H1 (cell line): ENCODE data around the gene CETN1. TPM values are rescaled to one million over a fixed set of nuclear protein-coding genes. Genes with fewer than 3 reads are reported as not detected.
A peak's percentile ranks its signal among the peaks of the same experiment; 100 is the strongest.

Experiments used
- CTCF ChIA-PET: fragments of 300-600 bp; sonication (Branson Sonifier 250); formaldehyde crosslinking; loops from one replicate; lab custom pipeline; 2021; ENCODE audit not compliant: partially characterized antibody; lab: Charles Lee
- POLR2A ChIA-PET: fragments of 300-600 bp; sonication (Branson Sonifier 250); formaldehyde crosslinking; loops from one replicate; lab custom pipeline; 2021; ENCODE audit warnings: inconsistent platforms; ENCODE audit not compliant: partially characterized antibody; lab: Charles Lee
- DNase-seq, 2 experiments: peaks; one replicate each; pipeline versions ENCODE4 v3.0.0 to v3.0.0-alpha.2; 2010 to 2022; ENCODE audit warnings: low spot score in 2 of 2, low read depth in 1 of 2, mixed read lengths in 1 of 2
- FAIRE-seq: peaks from 2 replicates; lab custom pipeline; 2011; peaks lifted over from hg19 to GRCh38; lab: Jason Lieb, UNC
- H2AFZ ChIP-seq: 2 replicates; pipeline ENCODE4 v1.8.1; 2012; ENCODE audit warnings: low read length, inconsistent platforms
- H2AK5ac ChIP-seq: 2 replicates; pipeline ENCODE4 v1.6.1; 2013; ENCODE audit warnings: low read depth, low read length
- H2BK120ac ChIP-seq: replicated peaks from 2 replicates; pipeline ENCODE3; 2013; ENCODE audit warnings: low read depth, low read length, inconsistent platforms
- H2BK12ac ChIP-seq: 2 replicates; pipeline ENCODE4 v1.6.1; 2013; ENCODE audit warnings: low read depth, low read length
- H2BK15ac ChIP-seq: 2 replicates; pipeline ENCODE4 v1.6.1; 2013; ENCODE audit warnings: low read length
- H2BK20ac ChIP-seq: 2 replicates; pipeline ENCODE4 v1.6.1; 2013; ENCODE audit warnings: low read length
- H2BK5ac ChIP-seq: 2 replicates; pipeline ENCODE4 v1.6.1; 2013; ENCODE audit warnings: low read depth, low read length
- H3K14ac ChIP-seq: 2 replicates; pipeline ENCODE4 v1.6.1; 2013; ENCODE audit warnings: inconsistent platforms; ENCODE audit not compliant: insufficient read length
- H3K18ac ChIP-seq: 2 replicates; pipeline ENCODE4 v1.6.1; 2013; ENCODE audit warnings: low read length; ENCODE audit errors: extremely low read depth
- H3K23ac ChIP-seq: 2 replicates; pipeline ENCODE4 v1.6.1; 2013; ENCODE audit warnings: inconsistent platforms; ENCODE audit not compliant: insufficient read length
- H3K23me2 ChIP-seq: 2 replicates; pipeline ENCODE4 v1.6.1; 2013; ENCODE audit warnings: low read depth, low read length
- H3K27ac ChIP-seq: 2 replicates; pipeline ENCODE4 v1.6.1; 2011; ENCODE audit warnings: low read depth, low read length, inconsistent platforms
- H3K27me3 ChIP-seq, 4 experiments: replicated peaks in 1 of 4; 1 replicate in 1 of 4; 2 replicates in 3 of 4; pipeline versions ENCODE4 v1.6.1 to v1.8.1; 2011 to 2013; ENCODE audit warnings: low read length in 3 of 4, mild to moderate bottlenecking in 3 of 4, inconsistent platforms in 2 of 4, mixed read lengths in 2 of 4, moderate library complexity in 1 of 4; ENCODE audit not compliant: control insufficient read depth in 3 of 4, insufficient read depth in 3 of 4; ENCODE audit errors: extremely low read depth in 1 of 4
- H3K36me3 ChIP-seq, 4 experiments: 2 replicates each; pipeline versions ENCODE4 v1.6.1 to v1.8.1; 2011 to 2013; ENCODE audit warnings: mild to moderate bottlenecking in 4 of 4, low read length in 3 of 4, moderate library complexity in 2 of 4, control low read depth in 1 of 4, inconsistent platforms in 1 of 4; ENCODE audit not compliant: insufficient read depth in 4 of 4, control insufficient read depth in 2 of 4
- H3K4ac ChIP-seq: replicated peaks from 2 replicates; pipeline ENCODE3; 2013; ENCODE audit warnings: low read length, low read depth, mixed read lengths, inconsistent platforms; ENCODE audit not compliant: insufficient read length
- H3K4me1 ChIP-seq, 4 experiments: replicated peaks in 1 of 4; 1 replicate in 1 of 4; 2 replicates in 3 of 4; pipeline versions ENCODE4 v1.6.1 to v1.8.1; 2011 to 2013; ENCODE audit warnings: low read length in 3 of 4, inconsistent platforms in 2 of 4, mixed read lengths in 1 of 4; ENCODE audit not compliant: insufficient read depth in 4 of 4, control insufficient read depth in 3 of 4
- H3K4me2 ChIP-seq, 2 experiments: 2 replicates each; pipeline versions ENCODE4 v1.6.1 to v1.8.1; 2011 to 2013; ENCODE audit warnings: low read depth in 2 of 2, low read length in 2 of 2, control low read depth in 1 of 2, inconsistent platforms in 1 of 2, mild to moderate bottlenecking in 1 of 2; ENCODE audit not compliant: insufficient read depth in 1 of 2
- H3K4me3 ChIP-seq, 4 experiments: fragments of 200-600, 300-600 bp in 1 of 4; sonication (generic), shearing (Covaris generic), sonication (Bioruptor Twin) in 1 of 4; 2 replicates each; pipeline versions ENCODE4 v1.5.1 to v1.8.1; 2011 to 2016; ENCODE audit warnings: low read length in 4 of 4, low read depth in 3 of 4, control low read depth in 2 of 4, inconsistent platforms in 2 of 4, mild to moderate bottlenecking in 2 of 4, mixed read lengths in 1 of 4, moderate library complexity in 1 of 4; ENCODE audit not compliant: insufficient read depth in 2 of 4; ENCODE audit errors: extremely low read depth in 1 of 4
- H3K56ac ChIP-seq: replicated peaks from 2 replicates; pipeline ENCODE3; 2013; ENCODE audit warnings: low read depth, mild to moderate bottlenecking, mixed read lengths, low read length, inconsistent platforms; ENCODE audit not compliant: insufficient read length
- H3K79me1 ChIP-seq: 2 replicates; pipeline ENCODE4 v1.6.1; 2013; ENCODE audit warnings: low read depth, low read length, control low read depth
- H3K79me2 ChIP-seq, 2 experiments: 2 replicates each; pipeline versions ENCODE4 v1.6.1 to v1.8.1; 2012 to 2013; ENCODE audit warnings: low read length in 2 of 2, mild to moderate bottlenecking in 2 of 2, inconsistent platforms in 1 of 2; ENCODE audit not compliant: insufficient read depth in 2 of 2, control insufficient read depth in 1 of 2
- H3K9ac ChIP-seq, 4 experiments: replicated peaks in 1 of 4; 1 replicate in 1 of 4; 2 replicates in 3 of 4; pipeline versions ENCODE4 v1.6.1 to v1.8.1; 2011 to 2013; ENCODE audit warnings: low read depth in 3 of 4, low read length in 3 of 4, control low read depth in 2 of 4, mild to moderate bottlenecking in 2 of 4, moderate library complexity in 2 of 4, inconsistent platforms in 1 of 4; ENCODE audit errors: extremely low read depth in 1 of 4
- H3K9me3 ChIP-seq, 2 experiments: 2 replicates each; pipeline versions ENCODE4 v1.6.1 to v1.8.1; 2012 to 2013; ENCODE audit warnings: mild to moderate bottlenecking in 2 of 2, moderate library complexity in 2 of 2, control low read depth in 1 of 2, inconsistent platforms in 1 of 2, low read depth in 1 of 2, low read length in 1 of 2, mixed read lengths in 1 of 2; ENCODE audit not compliant: insufficient read depth in 2 of 2
- H4K20me1 ChIP-seq, 2 experiments: replicated peaks in 1 of 2; 2 replicates each; pipeline versions ENCODE3 to v1.8.1; 2011 to 2013; ENCODE audit warnings: inconsistent platforms in 2 of 2, low read length in 2 of 2, mild to moderate bottlenecking in 1 of 2; ENCODE audit not compliant: insufficient read depth in 2 of 2, control insufficient read depth in 1 of 2
- H4K5ac ChIP-seq: 2 replicates; pipeline ENCODE4 v1.6.1; 2013; ENCODE audit warnings: low read length, low read depth, mixed read lengths, inconsistent platforms; ENCODE audit not compliant: insufficient read length
- H4K8ac ChIP-seq: 2 replicates; pipeline ENCODE4 v1.8.0; 2013; ENCODE audit warnings: mild to moderate bottlenecking, moderate library complexity, low read length, inconsistent platforms; ENCODE audit not compliant: insufficient read depth; ENCODE audit errors: extremely low read depth
- H4K91ac ChIP-seq: replicated peaks from 2 replicates; pipeline ENCODE3; 2013; ENCODE audit warnings: low read length, mixed read lengths, inconsistent platforms; ENCODE audit not compliant: insufficient read length
- ASH2L ChIP-seq: fragments of 200-600, 300-600 bp; sonication (generic); IDR thresholded peaks from one replicate; pipeline ENCODE4 v1.7.1; 2017; ENCODE audit warnings: low read length
- CREB1 ChIP-seq: IDR thresholded peaks from 2 replicates; pipeline ENCODE4 v1.6.1; 2012; ENCODE audit warnings: inconsistent platforms
- EGR1 ChIP-seq: IDR thresholded peaks from 2 replicates; pipeline ENCODE4 v1.6.1; 2011; ENCODE audit warnings: low read depth, low read length, borderline replicate concordance
- HDAC6 ChIP-seq: IDR thresholded peaks from one replicate; pipeline ENCODE4 v1.7.1; 2012; ENCODE audit warnings: low read depth, mild to moderate bottlenecking, inconsistent platforms, low read length, moderate library complexity
- NRF1 ChIP-seq: IDR thresholded peaks from 2 replicates; pipeline ENCODE4 v1.6.1; 2011; ENCODE audit warnings: mild to moderate bottlenecking, low read depth, low read length, improper control_type of control experiment
- POLR2AphosphoS5 ChIP-seq: IDR thresholded peaks from 2 replicates; pipeline ENCODE4 v1.6.1; 2011; ENCODE audit warnings: low read depth, low read length
- RAD21 ChIP-seq, 2 experiments: IDR thresholded peaks in 1 of 2; conservative IDR thresholded peaks in 1 of 2; 2 replicates each; pipeline ENCODE4 v1.6.1; 2011; ENCODE audit warnings: low read depth in 2 of 2, low read length in 2 of 2, improper control_type of control experiment in 1 of 2, inconsistent platforms in 1 of 2, mild to moderate bottlenecking in 1 of 2, moderate library complexity in 1 of 2
- SIX5 ChIP-seq: IDR thresholded peaks from 2 replicates; pipeline ENCODE4 v1.6.1; 2011; ENCODE audit warnings: mild to moderate bottlenecking, low read depth, low read length
- TAF1 ChIP-seq: IDR thresholded peaks from 2 replicates; pipeline ENCODE4 v1.6.1; 2011; ENCODE audit warnings: mild to moderate bottlenecking, low read depth, low read length
- ZNF274 ChIP-seq: IDR thresholded peaks from 2 replicates; pipeline ENCODE4 v1.7.0; 2012; ENCODE audit warnings: low read length, borderline replicate concordance; ENCODE audit errors: extremely low read depth
- WGBS, 2 experiments: shearing (Covaris generic) in 1 of 2; methylation state at CpG; one replicate each; pipeline versions ENCODE4 v1.1.6 to v1.1.7; 2013 to 2015; ENCODE audit warnings: low lambda C conversion rate in 2 of 2, mixed read lengths in 2 of 2, inconsistent platforms in 1 of 2, low coverage in 1 of 2, missing lambda C conversion rate in 1 of 2; ENCODE audit not compliant: insufficient replicate concordance in 2 of 2, insufficient coverage in 1 of 2, insufficient read length in 1 of 2; ENCODE audit errors: extremely low coverage in 1 of 2, missing lambda C conversion rate in 1 of 2; 5-methylcytosine and 5-hydroxymethylcytosine counted together
- polyA plus RNA-seq, 7 experiments: library from polyadenylated mRNA; depleted of rRNA in 3 of 7; stranded (reverse) in 5 of 7; unstranded in 2 of 7; fragments of >200 nt in 5 of 7; fragments of 200-250 nt in 2 of 7; gene quantifications; 1 replicate in 5 of 7; 2 replicates in 1 of 7; 4 replicates in 1 of 7; pipeline versions ENCODE4 v1.2.1 to v1.2.3, GENCODE V29; 2011 to 2013; ENCODE audit warnings: missing spikeins in 2 of 7, mixed read lengths in 2 of 7
- total RNA-seq: library from RNA; stranded (reverse); fragmentation: NEBNext Ultra II Directional; extraction: Animal tissue kit (Norgen Biotek cat#: 25700); gene quantifications from 2 replicates; pipeline ENCODE4 v1.2.1, GENCODE V29; 2021

Gene CETN1
- total and polyA plus RNA-seq, 2 of the 8 experiments (the other 6 are each of a cell fraction or from before 2014, with no cell fraction given) = not detected

DNA sequence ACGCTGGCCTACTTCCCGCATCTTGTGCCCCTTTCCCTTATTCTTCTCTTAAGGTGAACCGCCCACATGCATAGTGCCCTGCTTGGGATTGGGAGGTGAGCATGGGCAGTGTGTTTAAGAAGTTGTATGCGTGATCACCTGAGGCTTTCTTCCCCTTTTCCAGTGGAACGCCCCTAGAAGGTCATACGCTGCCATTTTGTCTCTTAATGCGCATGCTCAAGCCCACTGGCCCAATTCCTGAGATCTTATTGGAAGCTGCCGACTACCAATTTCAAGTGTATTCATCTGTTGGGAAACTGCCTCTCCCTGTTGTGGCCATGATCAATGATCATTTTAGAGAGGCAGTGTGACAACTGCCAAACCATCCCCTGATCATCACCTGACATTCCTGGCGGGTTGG lies 3.3 kb upstream of the CETN1 start:
- Histone ChIP-seq H3K27ac (no peak overlapping the region), H3K79me2 (no peaks in the 10 kb centered on the region), H2BK12ac (no peak overlapping the region), H2AFZ (no peak overlapping the region), H3K9ac (no peak overlapping the region), H3K23me2 (no peaks in the 10 kb centered on the region), H4K8ac (no peak overlapping the region; the same call in 1 of the 2 replicates), H3K56ac (no peak overlapping the region), H3K4me3 (no peak overlapping the region), H3K4me1 (peaks cover 5 to 23% (median 22%) of the 10 kb centered on the region in 4 experiments; a peak in 5 of 7 replicates), H3K23ac (no peak overlapping the region), H2BK120ac (no peak overlapping the region), H4K20me1 (no peaks in the 10 kb centered on the region), H3K4ac (no peak overlapping the region), H3K4me2 (no peak overlapping the region), H3K9me3 (peaks cover 0 to 4% of the 10 kb centered on the region in 2 experiments; a peak in 1 of 4 replicates), H2BK15ac (no peak overlapping the region), H3K18ac (no peak overlapping the region), H4K5ac (no peak overlapping the region), H2AK5ac (no peak overlapping the region), H3K27me3 (no peaks in the 10 kb centered on the region), H3K79me1 (no peaks in the 10 kb centered on the region), H3K14ac (no peak overlapping the region), H2BK5ac (no peak overlapping the region), H3K36me3 (no peaks in the 10 kb centered on the region; a peak in 1 of 8 replicates), H2BK20ac (0 out of 2 replicates have a peak overlapping the region, but pooled peaks have one; percentile 64), H4K91ac (no peak overlapping the region)
- TF ChIP-seq SIX5 (no peak), RAD21 (IDR thresholded peaks at IDR 0.05 in 1 of 2, conservative IDR thresholded peaks at IDR 0.05 in 1 of 2; ENCODE audit: low read depth in 2 of 2, low read length in 2 of 2) (no peak), ASH2L (no peak), ZNF274 (no peak), CREB1 (no peak), NRF1 (no peak), TAF1 (no peak), POLR2AphosphoS5 (no peak), HDAC6 (no peak), EGR1 (no peak)
- CTCF ChIA-PET = interaction anchor here (0.8 to 1.5 kb wide), 7 partner anchors 10 to 70 kb away, joined by 3 to 4 read pairs (median 3); no protein-coding TSS in a partner anchor
- FAIRE-seq (no peak), DNase-seq (no peak)
- 98% methylated on average over 8 of the region's 9 CpGs; no CpG with 5 or more reads in 1 of the 2 experiments for WGBS, 2 experiments
- POLR2A ChIA-PET = no interaction called here
